Osteocyte (in vitro differentiated cells): ENCODE results near the gene SPA17. TPM values are rescaled to one million over a fixed set of nuclear protein-coding genes. Genes with fewer than 3 reads are reported as not detected.

Experiments used
- DNase-seq: peaks from one replicate; pipeline ENCODE4 v3.0.0; 2021; ENCODE audit warnings: mixed read lengths; ENCODE audit not compliant: unreplicated experiment; ENCODE audit errors: extremely low spot score
- H3K27ac Mint-ChIP-seq: one replicate; pipeline ENCODE4 v1.8.0; 2021; ENCODE audit warnings: mild to moderate bottlenecking, mixed read lengths; ENCODE audit not compliant: unreplicated experiment
- H3K27me3 Mint-ChIP-seq: one replicate; pipeline ENCODE4 v1.8.0; 2021; ENCODE audit warnings: mixed read lengths; ENCODE audit not compliant: unreplicated experiment
- H3K36me3 Mint-ChIP-seq: one replicate; pipeline ENCODE4 v1.8.0; 2021; ENCODE audit warnings: mixed read lengths; ENCODE audit not compliant: unreplicated experiment
- H3K4me1 Mint-ChIP-seq: one replicate; pipeline ENCODE4 v1.8.0; 2021; ENCODE audit warnings: mixed read lengths; ENCODE audit not compliant: unreplicated experiment
- H3K4me3 Mint-ChIP-seq: one replicate; pipeline ENCODE4 v1.8.0; 2021; ENCODE audit warnings: mild to moderate bottlenecking, moderate library complexity, mixed read lengths; ENCODE audit not compliant: unreplicated experiment
- H3K9me3 Mint-ChIP-seq: one replicate; pipeline ENCODE4 v1.8.0; 2021; ENCODE audit warnings: mixed read lengths; ENCODE audit not compliant: unreplicated experiment
- CTCF ChIP-seq: fragments of 200-600 bp; sonication (generic); IDR thresholded peaks from 2 replicates; pipeline ENCODE4 v1.5.0; 2021; ENCODE audit warnings: antibody characterized with exemption, mild to moderate bottlenecking, moderate library complexity
- total RNA-seq: library from RNA; stranded (reverse); gene quantifications from 2 replicates; pipeline ENCODE4 v1.2.1, GENCODE V29; 2021

SPA17 gene
- total RNA-seq, 1 donor from 2014 or later, result 3.7 TPM

GRCh38 chr11:124717786-124718651 lies 44.3 kb downstream of the SPA17 start:
- Mint-ChIP-seq H3K36me3 (no peaks in the 10 kb centered on the region), H3K9me3 (no peaks in the 10 kb centered on the region), H3K27ac (no peak overlapping the region), H3K4me3 (peak overlapping the region; percentile 78), H3K4me1 (peaks cover 10% of the 10 kb centered on the region), H3K27me3 (peaks cover 76% of the 10 kb centered on the region)
- no peak for TF ChIP-seq CTCF
- no peak for DNase-seq

- Mint-ChIP-seq H3K4me3 (peak overlapping the region; percentile 59), H3K36me3 (no peaks in the 10 kb centered on the region), H3K27ac (no peak overlapping the region), H3K9me3 (no peaks in the 10 kb centered on the region), H3K27me3 (peaks cover 76% of the 10 kb centered on the region), H3K4me1 (peaks cover 10% of the 10 kb centered on the region)
- TF ChIP-seq CTCF, result no peak
- no peak for DNase-seq
Observed at GRCh38 chr11:124718801-124719200, 45.1 kb downstream of the SPA17 start.

DNA sequence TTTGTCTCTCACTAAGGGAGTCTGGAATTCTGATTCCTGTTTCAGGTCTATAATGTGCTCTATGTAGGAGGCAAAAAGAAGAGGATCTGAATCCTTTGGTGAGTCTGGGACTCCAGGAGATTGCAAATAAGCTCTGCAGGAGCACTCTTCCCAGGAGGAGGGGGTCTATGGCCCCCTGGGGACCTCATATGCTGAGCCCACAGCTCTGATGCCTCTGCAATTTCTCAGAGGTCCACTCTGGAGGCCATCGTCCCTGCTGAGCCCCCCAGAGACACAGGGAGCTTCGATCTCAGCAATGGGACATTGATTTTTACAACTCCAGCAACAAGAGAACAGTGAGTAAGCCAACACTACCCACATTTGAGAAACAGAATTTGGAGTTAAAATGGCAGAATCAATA lies 45.8 kb downstream of the SPA17 start:
- TF ChIP-seq CTCF, result no peak
- Mint-ChIP-seq H3K27ac (no peak overlapping the region), H3K4me3 (no peak overlapping the region), H3K27me3 (peaks cover 79% of the 10 kb centered on the region), H3K9me3 (no peaks in the 10 kb centered on the region), H3K36me3 (no peaks in the 10 kb centered on the region), H3K4me1 (peaks cover 11% of the 10 kb centered on the region)
- no peak for DNase-seq

- no peak for DNase-seq
- Mint-ChIP-seq H3K4me3 (no peak overlapping the region), H3K9me3 (no peaks in the 10 kb centered on the region), H3K27ac (no peak overlapping the region), H3K36me3 (no peaks in the 10 kb centered on the region), H3K4me1 (peaks cover 27% of the 10 kb centered on the region), H3K27me3 (peaks cover 65% of the 10 kb centered on the region)
- no peak for TF ChIP-seq CTCF
Observed at GRCh38 chr11:124722176-124722575, 48.5 kb downstream of the SPA17 start.

DNA sequence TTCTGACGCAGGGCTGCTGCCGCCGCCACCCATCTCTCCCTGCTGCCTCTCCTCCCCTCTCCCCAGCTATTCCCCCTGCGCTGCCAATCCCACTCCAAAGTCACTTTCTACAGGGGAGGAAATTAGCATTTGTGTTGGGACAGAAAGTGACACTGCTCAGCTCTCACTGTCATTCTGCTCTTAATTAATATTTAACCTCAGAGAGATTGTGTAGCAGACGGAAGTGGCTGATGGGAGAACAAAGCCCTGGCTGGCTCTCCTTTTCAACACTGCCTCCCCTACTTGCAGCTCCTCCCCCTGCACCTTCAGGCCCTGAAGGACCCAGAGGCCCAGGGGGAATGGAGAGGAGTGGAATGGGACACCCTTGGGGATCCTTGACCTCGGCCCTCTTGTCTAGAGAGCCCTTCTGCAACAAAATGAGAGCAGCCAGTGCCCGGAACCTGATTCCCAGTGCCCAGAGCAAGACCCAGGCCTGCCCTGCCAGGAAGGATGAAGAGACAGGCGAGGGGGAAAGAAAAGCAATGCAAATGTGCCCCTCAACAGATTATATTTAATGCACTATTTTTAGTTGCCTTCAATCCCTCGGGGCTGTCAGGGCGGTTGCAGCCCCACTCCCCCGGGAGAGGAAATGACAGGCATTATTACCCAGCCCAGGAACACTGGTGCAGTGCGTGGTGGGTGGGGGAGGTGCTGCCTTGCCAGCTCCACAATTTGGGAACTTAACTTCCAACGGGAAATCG lies 51.4 kb downstream of the SPA17 start:
- no peaks in the 10 kb centered on the region for H3K36me3 Mint-ChIP-seq
- no peak for DNase-seq
- H3K4me1 Mint-ChIP-seq, result peaks cover 18% of the 10 kb centered on the region
- H3K27me3 Mint-ChIP-seq, result peaks cover 43% of the 10 kb centered on the region
- no peak overlapping the region for H3K27ac Mint-ChIP-seq
- H3K4me3 Mint-ChIP-seq, result no peak overlapping the region
- no peak for TF ChIP-seq CTCF
- H3K9me3 Mint-ChIP-seq, result no peaks in the 10 kb centered on the region
